ENCODE results near the gene RAB21.
"Not testable (repeated sequence)": the region's sequence is repeated elsewhere in the genome, so short reads cannot be mapped to it uniquely, and the experiment has no call there.

The RAB21 gene

DNA sequence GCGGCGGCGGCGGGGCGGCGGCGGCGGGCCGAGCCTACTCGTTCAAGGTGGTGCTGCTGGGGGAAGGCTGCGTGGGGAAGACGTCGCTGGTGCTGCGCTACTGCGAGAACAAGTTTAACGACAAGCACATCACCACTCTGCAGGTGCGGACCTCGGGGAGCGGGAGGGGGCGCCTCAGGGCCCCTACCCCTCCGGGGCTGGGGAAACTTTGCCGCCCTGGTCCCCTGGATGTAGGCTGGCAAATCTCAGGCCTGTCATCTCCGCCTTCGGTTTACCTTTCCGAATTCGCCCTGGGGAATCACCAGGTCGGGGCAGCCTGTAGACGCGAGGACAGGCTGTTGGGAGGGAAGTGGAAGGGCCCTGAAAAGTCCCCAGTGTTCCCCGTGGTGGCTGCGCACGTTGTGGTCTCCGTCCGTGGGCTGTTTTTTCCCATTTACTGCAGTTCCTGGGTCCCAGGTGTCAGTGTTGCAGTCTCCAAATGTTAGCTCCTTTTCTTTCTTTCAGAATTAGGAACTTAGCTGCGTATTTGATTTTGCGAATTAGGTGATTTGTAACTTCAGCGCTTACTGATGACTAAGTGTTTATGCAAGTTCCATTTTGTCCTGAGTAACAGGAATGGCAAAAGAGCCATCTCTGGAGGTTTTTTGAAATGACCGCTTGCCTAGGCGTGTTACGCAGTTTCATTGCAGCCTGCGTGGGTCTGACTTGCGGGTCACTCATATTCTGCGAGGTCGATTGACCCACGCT is 656 bp downstream of the RAB21 start:
- DNase-seq: no peak

DNA sequence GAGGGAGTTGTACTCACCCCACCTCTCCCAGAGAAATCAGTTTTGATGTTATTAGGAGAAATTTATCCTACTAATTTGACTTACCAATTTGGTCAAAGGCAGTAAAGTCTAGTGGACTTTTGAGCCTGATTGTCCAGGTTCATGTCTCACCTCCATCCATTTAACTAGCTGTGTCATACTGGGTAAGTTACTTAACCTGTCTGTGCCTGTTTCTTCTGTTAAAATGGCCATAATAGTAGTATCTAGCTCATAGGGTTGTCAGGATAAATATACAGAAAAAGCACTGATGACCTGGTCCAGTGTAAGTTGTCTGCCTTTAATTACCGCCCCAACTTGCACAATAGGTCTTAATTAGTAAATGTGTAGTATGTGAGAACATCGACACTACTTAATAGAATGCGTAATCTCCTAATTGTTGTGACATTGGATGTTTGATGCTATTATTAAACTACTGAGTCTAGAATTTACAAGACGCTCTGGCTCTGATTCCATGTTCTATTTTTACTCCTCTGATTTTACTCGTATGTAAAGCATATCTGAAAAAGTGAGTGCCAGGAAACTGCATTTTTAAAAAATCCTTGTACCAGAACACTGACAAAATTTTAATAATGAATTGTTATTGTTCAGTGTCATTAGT is 1.5 kb downstream of the RAB21 start:
- DNase-seq: no peak

DNA sequence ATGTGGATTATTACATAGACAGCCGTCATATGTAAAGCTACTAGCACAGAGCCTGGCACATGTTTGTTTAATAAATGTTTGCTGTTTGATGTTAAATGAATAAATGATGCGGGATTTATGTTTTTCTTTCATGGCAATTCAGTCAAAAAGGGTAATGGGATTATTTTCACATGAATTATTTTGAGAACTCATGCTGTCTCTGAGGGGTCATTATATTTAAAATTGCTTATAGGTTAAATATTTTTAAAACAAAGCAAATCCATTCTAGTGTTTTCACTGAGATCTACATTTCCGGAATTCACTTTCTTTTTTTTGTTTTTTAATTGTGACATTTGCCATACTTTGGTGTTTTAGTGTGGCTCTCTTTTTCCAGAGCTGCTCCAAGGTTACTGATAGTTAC is 5.3 kb downstream of the RAB21 start:
- DNase-seq: no peak

DNA sequence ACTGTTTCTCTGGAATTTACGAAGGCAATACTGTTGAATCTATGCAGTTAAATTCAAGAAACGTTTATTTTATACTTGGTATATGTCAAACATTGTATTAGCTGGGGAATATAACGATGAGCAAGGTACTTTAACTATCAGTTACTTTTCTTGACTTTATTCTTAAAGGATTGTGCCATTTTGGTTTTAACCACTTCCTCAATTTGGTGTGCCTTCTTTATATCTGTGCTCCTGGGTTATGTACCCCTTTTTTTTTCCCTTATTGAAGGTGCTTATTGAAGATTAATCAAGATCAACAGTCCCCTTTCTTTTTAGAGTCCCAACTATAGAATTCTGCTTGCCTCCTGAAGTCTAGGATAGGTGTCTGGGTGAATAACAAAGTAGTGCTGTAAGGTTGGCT is 5.8 kb downstream of the RAB21 start:
- no peak for DNase-seq

DNA sequence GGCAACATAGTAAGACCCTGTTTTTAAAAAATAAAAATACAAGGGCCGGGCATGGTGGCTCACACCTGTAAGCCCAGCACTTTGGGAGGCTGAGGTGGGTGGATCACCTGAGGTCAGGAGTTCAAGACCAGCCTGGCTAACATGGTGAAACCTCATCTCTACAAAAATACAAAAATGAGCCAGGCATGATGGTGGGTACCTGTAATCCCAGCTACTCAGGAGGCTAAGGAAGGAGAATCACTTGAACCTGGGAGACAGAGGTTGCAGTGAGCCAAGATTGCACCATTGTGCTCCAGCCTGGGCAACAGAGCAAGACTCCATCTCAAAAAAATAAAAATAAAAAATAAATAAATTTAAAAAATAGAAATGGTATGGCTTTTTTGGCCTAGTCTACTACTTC is 6.7 kb downstream of the RAB21 start:
- not testable (repeated sequence) for DNase-seq

DNA sequence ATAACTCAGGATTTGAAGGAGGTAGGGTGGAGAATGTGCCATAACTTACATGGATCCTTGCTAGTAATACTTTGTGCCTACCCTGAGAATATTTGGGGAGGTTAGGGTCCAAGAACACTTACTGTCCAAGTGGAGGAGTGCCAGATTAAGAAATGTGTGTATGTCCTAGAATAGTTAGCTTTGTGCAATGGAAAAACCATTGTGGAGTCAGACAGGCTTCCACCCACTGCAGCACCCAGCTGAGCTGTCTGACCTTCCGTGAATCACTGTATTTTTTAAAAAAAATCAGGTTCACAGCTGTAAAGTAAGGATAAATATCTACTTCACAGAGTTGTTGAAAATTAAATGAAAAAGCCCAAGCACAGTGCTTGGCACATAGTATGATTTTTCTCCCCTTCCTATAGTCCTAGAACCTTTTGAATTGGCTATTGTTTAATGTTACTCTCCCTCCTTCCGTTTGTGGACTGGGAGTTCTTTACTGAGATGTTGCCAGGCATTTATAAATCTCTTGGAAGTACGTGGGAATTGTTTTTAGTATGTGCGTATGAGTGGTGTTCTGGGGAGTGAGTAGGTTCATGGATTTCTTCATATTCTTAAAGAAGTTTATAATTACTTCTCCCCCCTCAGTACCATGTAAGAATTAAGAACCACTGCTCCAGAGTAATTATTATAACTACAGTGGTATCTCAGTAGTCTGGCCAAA is 9.2 kb downstream of the RAB21 start:
- no peak for DNase-seq

DNA sequence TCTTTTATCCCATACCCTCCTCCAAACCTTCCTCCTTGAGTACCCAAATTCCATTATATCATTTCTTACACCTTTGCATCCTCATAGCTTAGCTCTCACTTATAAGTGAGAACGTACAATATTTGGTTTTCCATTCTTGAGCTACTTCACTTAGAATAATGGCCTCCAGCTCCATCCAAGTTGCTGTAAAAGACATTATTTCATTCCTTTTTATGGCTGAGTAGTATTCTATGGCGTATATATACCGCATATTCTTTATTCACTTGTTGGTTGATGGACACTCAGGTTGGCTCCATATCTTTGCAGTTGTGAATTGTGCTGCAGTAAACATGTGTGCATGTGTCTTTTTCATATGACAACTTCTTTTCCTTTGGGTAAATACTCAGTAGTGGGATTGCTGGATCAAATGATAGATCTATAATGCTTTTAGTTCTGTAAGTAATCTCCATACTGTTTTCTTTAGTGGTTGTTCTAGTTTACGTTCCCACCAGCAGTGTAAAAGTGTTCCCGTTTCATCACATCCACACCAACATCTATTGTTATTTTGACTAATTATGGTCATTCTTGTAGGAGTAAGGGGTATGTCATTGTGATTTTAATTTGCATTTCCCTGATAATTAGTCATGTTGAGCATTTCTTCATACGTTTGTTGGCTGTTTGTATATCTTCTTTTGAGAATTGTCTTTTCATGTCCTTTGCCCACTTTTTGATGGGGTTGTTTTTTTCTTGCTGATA is 10.1 kb downstream of the RAB21 start:
- no peak for DNase-seq

DNA sequence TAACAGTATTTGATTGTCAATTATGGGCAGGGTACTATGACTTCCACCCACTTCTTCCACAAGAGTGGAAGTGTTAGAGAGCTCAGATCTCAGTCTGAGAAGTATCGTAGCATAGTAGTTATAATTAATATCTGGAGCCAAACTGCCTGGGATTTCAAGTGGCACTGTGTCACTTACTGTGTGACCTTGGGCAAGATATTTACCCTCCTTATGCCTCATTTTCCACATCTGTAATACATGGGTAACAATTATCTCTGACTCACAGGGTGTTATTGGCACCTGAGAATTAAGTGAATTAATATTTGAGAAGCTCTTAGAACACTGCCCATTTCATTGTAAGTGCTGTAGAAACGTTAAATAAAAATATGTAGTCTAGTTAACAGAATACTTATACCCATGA is 11.5 kb downstream of the RAB21 start:
- DNase-seq: no peak

DNA sequence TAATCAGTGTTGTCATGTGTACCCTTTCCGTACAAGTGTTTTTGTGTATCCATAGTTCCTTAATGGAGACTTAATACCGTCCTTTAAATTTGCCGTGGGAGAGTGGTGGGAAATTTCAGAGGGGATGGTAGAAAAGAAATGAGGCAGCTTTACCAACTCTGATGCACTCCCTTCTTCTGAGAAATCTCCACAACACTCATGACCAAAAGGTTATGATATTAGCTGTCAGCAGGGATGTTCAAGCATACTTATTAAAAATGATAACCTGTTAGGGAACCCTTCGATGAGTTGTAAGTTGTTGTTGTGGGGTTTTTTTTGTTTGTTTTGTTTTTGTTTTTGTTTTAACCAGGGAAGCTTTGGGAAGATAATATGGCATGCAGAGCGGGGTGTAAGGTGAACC is 12.5 kb downstream of the RAB21 start:
- DNase-seq: no peak

DNA sequence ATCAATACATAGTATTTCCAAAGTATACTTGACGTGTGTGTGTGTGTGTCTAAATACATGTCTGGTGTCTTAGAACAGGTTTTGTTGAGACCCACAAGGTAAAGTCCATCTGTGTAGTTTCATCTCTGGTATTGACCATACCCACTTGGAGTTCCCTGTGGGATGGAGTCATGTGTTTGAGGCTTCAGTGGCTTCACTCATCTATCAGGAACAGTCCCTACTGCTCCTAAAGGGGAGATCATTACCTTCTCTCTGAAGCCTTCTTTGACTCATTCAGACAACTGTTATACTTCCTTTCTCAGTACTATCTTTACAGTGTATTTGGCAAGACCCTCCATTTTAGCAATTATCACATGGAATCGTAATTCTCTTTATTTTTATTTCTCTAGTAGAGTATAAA is 14.2 kb downstream of the RAB21 start:
- no peak for DNase-seq

DNA sequence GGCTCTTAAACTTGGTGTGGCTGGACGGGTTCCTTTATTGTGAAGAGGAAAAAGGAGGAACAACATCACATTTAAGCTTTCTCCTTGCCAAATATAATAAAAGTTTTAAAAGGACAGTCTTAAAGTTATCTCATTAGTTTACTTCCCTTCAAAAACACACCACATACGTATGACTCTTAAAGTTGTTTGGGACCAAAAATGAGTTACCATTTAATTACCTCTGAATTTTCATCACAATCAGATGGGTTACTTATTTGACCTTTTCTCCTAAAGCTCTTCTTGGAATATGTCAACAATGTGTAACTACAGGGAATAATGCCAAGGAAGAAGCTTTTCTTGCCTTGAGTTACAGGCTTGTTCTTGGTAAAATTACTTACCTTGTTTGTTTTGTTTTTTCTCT is 16.4 kb downstream of the RAB21 start:
- no peak for DNase-seq

DNA sequence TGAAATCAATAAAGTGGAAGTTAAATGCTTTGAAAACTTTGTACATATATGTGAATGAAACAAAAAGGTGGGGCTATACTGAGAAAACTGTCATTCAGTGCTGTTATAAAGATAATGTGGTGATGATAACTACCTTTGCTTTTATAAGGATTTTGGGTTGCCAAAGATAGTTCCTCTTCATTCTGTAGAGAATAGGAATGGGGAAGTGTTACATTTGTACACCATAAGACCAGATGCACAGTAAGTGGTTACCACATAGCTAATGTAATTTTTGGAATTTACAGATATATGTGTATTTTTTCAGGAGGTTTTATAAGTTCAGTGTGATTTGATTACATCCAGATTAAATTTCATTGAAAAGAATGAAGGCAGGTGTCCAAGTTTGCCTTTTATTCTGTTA is 18.1 kb downstream of the RAB21 start:
- DNase-seq: no peak

DNA sequence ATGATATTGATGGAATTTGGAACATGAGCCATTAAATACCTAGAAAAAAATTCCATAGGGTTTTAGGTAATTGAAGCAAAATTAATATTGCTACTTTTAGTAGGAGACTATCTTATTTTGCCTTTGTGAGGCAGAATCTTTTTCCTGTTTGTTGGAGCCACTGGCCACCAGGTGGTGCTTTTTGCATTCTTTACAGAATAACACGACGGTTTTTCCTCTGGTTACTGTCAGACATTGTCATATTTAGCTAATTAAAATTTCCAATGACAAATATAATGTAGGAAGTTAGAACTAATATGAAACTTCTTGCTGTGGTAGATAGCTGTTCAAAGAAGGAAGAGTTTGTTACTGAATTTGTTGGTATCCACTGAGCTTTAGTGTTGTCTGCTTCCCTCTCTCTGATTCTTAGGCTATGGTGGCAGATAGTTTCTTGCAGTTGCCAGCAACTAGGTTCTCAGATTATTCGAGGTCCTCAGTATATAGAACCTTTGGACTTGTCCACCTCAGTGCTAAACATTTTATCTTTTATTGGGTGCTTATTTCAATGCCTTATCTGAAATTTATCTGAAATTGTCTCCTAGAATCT is 25.7 kb downstream of the RAB21 start:
- DNase-seq: no peak

DNA sequence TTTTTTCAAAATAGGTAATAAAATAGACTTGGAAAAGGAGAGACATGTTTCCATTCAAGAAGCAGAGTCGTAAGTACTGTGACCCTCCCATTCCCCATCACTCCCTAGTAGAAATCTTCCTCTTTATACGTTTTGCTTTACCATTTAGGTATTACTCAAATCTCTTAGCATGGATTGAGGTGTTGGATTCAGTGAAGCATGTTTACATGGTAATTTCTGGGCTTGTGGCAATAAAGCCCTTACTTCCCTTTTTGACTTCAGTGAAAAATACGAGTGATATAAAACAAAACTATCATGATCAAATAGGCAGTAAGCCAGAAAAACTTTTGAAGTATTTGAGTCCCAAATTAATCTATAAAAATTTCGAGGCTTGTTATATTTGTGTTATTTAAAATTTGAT is 27.4 kb downstream of the RAB21 start:
- DNase-seq: no peak

DNA sequence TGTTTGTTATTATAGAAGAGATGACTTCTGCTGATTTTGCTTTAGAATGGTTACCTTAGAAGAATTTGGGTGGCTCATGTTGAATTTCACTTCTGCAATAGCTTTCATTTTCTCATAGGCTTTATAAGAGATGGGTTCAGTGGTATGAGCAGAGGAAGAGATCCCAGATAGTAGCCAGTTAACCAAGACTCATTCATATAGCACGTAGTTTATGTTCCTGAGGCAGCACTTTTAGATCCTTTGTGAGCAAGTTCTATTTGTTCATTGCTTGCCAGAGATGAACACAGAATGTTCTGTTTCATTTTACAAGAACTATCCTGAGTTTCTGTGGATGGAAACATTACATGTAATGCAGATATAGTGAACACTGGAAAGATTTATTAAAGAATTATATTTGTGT is 32.2 kb downstream of the RAB21 start:
- no peak for DNase-seq

DNA sequence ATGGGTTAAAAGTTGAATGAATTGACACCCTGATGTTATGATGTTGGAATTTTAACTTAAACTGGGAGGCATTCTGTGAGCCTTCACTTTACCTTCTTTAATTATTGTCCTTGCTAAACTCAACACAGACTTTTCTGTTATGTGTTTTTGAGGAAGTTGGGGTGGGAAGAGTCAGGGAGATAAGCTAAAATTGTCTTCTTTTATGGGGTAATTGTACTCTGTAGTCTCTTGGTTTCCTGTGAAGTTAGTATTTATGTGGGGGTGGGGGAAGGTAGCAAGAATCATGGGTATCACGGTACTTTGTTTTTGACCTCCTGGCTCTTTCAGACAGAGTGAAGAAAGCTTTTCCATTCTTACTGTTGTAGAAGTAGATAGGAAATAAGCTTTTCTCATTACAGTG is 32.9 kb downstream of the RAB21 start:
- no peak for DNase-seq

DNA sequence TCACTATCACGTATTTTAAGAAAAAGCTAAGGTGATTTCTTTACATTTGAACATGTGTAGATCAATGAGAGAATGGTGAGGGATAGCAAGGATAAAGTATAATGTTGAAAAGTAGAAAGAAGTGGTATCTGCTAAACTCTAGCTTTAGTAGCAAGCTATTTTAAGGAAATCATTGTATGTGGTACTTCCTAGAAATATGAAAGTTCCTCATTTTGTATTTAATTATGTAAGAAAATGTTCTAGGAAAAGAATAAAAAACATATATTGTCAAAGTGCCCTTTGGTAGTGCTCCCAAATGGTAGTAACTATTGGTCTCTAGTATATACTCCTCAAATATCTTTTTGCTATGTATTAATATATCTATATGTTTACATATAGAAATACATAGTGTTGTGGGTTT is 35.7 kb downstream of the RAB21 start:
- no peak for DNase-seq

DNA sequence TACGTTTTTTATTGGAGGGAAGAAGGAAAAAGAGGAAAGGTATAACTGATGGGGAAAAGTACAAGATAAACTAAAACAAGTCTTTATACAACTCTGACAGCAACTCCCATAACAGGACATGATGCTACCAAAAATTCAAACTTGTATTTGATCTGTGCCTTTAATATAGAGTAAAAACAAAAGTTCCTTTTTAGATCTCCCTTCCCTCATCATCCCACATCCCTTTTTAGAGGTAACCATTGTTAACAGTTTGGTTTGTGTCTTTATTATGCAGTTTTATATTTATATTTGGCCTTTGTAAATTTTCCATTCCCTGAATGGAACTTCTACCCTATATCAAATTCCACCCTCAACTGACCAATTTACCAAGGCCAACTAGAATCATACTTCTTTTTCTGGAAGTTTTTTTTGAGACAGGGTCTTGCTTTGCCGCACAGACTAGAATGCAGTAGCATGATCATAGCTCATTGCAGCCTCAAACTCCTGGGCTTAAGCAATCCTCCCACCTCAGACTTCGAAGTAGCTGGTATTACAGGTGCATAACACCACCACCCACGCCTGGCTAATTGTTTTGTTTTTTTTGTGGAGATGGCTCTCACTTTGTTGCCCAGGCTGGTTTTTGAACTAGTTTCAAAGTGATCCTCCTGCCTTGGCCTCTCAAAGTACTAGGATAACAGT is 36.9 kb downstream of the RAB21 start:
- no peak for DNase-seq

DNA sequence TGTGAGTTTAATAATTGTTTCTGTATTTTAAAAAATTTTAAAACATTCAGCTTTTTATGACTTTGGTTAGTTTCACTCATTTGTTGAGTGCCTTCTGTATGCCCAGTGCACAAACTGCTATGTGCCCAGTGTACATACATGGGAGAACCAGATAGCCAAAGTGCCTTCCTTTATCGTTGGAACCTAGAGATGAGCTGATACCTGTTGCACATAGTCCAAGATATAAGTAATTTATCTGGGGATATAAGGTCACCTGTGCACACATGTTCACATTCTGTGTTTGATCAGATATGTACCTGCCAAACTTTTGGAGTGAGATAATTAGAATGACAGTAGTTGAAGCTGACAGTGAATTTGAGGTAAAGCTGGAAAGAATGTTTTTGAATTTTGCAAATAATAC is 37.9 kb downstream of the RAB21 start:
- DNase-seq: no peak

DNA sequence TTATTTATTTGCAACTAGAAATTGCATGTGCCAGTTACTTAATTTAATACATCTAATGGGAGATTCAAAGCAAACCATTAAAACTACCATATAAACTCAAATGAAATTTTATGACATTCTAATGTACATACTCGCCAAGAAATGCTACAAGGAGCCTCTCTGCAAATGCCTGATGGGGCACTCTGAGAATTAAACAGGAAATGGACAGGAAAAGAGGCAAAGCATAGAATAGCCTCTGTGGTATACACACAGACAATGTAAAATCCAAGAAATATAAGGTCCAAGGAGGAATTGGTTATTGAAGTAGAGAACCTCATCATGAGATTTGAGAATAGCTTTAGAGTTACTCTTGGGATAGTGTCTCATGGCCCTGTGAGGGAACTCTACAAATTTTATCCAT is 41.2 kb downstream of the RAB21 start:
- no peak for DNase-seq

DNA sequence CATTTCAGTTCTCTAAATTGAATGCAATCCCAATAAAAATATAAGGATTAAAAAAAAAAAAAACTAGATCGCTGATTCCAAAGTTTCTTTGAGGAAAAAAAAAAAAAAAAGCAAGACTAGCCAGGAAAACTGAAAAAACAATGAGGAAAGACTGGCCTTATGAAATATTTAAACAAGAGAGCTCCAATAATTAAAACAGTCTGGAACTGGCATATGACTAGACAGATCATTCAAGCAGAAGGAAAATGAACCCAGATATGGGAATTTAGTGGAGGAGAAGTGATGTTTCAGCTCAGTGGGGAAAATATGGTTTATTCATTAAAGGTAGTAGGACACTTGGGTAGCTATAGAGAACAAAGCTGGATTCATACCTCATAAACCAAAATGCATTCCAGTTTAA is 42.9 kb downstream of the RAB21 start:
- no peak for DNase-seq

DNA sequence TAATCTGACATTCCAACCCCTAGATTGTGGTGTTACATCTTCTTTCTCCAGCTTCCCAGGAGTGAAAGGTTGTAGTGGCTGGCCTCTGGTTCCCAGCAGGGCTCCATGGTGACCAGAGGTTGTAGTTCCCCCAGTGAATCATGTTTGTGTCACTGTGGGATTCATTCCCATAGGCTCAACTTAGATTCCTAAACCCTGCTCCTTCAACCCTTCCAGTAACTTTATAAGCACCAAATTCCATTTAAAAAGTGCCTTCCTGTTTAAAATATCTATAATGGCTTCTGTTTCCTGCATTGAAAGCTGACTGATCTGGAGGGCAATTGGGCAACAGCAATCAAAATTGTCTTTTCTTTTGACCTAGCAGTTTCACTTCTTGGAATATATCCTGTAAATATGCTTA is 44.4 kb downstream of the RAB21 start:
- DNase-seq: no peak

DNA sequence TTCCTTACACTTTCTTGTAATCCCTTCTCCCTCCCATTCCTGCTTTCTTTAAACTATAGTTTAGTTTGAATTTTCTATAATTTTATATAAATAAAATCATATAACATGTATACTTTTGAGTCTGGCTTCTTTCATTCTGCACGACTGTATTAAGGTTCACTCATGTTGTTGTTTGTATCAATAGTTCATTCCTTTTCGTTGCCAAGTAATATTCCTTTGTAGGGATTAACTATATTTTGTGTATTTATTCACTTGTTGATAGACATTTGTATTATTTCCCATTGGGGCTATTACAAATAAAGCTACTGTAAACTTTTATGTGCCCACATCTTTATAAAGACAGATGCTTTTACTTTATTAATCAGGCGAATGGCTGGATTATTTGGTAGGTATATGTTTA is 45.5 kb downstream of the RAB21 start:
- DNase-seq: no peak

Data from cortex of kidney (tissue), 1 donor.